GM21717 (cell line): ENCODE data around the gene TAF11L13.
"Not testable (repeated sequence)": the region's sequence is repeated elsewhere in the genome, so short reads cannot be mapped to it uniquely, and the experiment has no call there.

ENCODE experiments used
- ATAC-seq: cut with Tn5 transposase; IDR thresholded peaks from one replicate; pipeline ENCODE4 v1.9.1; 2021; ENCODE audit warnings: mild to moderate bottlenecking, moderate library complexity; ENCODE audit not compliant: unreplicated experiment

The TAF11L13 gene

GRCh38 chr5:17631788-17632187 is at the start of gene TAF11L13:
TAF11L13 (plus strand) TSS chr5:17632088.
- ATAC-seq, result not testable (repeated sequence)

GRCh38 chr5:17585658-17586057 is 46.2 kb upstream of the TAF11L13 start, which contains the start of gene TAF11L7:
TAF11L7 (minus strand) TSS chr5:17585758.
- ATAC-seq, result not testable (repeated sequence)

GRCh38 chr5:17590860-17591259 is 41.0 kb upstream of the TAF11L13 start, which contains the start of gene TAF11L8:
TAF11L8 (minus strand) TSS chr5:17590960.
- ATAC-seq, result not testable (repeated sequence)

DNA sequence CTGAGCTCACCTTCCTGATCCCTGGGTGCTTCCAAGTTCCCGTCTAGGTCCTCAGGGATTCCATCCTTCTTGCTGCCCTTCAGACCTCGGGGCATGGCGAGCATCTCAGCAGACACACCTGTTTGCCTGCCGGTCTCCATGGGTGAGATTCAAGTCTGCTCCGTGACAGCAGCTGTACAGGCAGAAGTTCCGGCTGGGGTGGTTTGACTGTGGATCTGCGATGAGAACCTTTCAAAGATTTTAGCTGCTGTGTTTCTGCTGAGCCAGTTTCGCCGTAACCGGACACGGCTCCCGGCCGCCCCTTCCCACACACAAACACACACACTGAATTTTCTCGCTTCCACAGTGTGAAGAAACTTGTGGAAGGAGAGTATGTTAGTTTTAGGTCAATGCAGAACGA is 37.6 kb upstream of the TAF11L13 start, which contains the start of gene TAF11L9:
Gene TAF11L9, minus strand, starts transcription at position 140 of the 400 bp plus-strand sequence.
- ATAC-seq, result not testable (repeated sequence)

GRCh38 chr5:17597728-17598127 is 34.2 kb upstream of the TAF11L13 start, which contains the start of gene TAF11L10:
TAF11L10 (minus strand) TSS chr5:17597828.
- ATAC-seq, result not testable (repeated sequence)

- ATAC-seq, result not testable (repeated sequence)
Observed at GRCh38 chr5:17603880-17604279, 28.0 kb upstream of the TAF11L13 start, which contains the start of gene TAF11L11. TAF11L11 (plus strand) TSS chr5:17604183.

DNA sequence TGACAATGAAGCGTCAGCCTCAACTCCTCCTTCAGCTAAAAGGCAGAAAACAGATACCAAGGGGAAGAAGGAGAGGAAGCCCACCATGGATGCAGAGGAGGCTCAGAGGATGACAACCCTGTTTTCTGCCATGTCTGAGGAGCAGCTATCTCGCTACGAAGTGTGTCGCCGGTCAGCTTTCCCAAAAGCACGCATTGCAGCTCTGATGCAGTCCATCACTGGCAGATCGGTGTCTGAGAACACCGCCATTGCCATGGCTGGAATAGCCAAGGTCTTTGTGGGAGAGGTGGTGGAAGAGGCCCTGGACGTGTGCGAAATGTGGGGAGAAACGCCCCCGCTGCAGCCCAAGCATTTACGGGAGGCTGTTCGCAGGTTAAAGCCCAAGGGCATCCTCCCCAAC is 26.9 kb upstream of the TAF11L13 start:
- no peak for ATAC-seq

DNA sequence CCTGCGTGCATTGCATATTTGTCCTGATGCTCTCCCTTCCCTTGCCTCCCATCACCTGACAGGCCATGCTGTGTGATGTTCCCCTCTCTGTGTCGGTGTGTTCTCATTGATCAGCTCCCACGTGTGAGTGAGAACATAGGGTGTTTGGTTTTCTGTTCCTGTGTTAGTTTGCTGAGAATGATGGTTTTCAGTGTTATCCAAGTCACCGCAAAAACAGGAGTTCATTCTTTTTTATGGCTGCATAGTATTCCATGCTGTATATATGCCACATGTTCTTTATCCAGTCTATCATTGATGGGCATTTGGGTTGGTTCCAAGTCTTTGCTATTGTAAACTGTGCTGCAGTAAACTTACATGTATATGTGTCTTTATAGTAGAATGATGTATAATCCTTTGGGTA is 24.4 kb upstream of the TAF11L13 start:
- not testable (repeated sequence) for ATAC-seq

DNA sequence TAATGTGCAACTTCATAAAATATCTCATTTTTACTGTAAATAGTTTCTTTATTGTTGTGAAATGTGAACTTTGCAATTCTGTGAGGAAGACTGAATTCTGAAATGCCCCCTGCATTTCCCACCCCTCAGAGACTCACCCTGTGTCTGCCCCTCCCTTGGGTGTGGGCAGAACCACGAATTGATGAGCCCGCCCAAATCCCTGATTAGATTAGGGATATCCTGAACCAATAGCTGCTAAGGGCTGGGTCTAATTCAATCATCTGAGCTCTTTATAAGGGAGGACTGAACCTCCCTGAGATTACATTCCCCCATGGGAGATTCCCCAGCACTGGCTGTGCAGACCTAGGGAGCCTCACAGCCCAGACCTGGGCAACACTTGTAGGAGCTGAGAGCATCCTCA is 21.8 kb upstream of the TAF11L13 start, which contains the start of gene TAF11L12:
Gene TAF11L12, plus strand, starts transcription at position 301 of the 400 bp plus-strand sequence.
- not testable (repeated sequence) for ATAC-seq

- ATAC-seq, result no peak
Observed at GRCh38 chr5:17614872-17615605, 16.8 kb upstream of the TAF11L13 start.

GRCh38 chr5:17619354-17619753 is 12.5 kb upstream of the TAF11L13 start:
- ATAC-seq, result no peak

DNA sequence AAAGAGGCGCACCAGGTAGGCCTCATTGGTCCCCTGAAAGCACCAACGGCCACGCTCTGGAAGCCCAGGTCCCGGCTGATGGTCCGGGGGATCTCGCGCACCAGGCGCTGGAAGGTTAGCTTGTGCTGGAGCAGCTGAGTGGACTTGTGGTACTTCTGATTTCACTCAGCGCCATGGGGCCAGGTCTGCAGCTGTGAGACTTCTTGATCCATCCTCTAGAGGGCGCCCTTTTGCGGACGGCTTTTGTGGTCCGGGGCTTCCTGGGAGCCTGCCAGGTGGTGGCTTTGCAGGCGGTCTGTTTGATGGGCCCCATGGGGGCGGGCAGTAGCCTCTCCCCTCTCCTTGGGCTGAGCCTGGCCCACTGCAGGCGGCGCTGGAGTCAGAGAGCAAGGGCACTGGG is 11.3 kb upstream of the TAF11L13 start:
- ATAC-seq, result no peak

- no peak for ATAC-seq
Observed at GRCh38 chr5:17625686-17626085, 6.2 kb upstream of the TAF11L13 start.

DNA sequence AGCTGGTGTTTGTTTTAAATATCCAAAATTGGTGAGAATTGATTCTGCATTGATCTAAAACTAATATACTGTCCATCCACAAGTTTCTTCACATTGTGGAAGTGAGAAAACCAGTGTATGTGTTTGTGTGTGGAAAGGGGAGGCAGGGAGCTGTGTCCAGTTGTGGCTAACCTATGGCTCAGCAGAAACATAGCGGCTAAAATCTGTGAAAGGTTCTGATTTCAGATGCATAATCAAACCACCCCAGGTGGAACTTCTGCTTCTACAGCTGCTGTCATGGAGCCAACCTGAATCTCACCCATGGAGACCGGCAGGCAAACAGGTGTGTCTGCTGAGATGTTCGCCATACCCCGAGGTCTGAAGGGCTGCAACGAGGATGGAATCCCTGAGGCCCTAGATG is 2.3 kb downstream of the TAF11L13 start, which contains the start of gene TAF11L14:
Gene TAF11L14, plus strand, starts transcription at position 301 of the 400 bp plus-strand sequence.
- no peak for ATAC-seq

GRCh38 chr5:17649232-17649631 is 17.3 kb downstream of the TAF11L13 start:
- ATAC-seq, result not testable (repeated sequence)

- ATAC-seq, result not testable (repeated sequence)
Observed at GRCh38 chr5:17655201-17655759, 23.4 kb downstream of the TAF11L13 start.

GRCh38 chr5:17655921-17656320 is 24.0 kb downstream of the TAF11L13 start:
- ATAC-seq, result no peak

- no peak for ATAC-seq
Observed at GRCh38 chr5:17663182-17663581, 31.3 kb downstream of the TAF11L13 start.

DNA sequence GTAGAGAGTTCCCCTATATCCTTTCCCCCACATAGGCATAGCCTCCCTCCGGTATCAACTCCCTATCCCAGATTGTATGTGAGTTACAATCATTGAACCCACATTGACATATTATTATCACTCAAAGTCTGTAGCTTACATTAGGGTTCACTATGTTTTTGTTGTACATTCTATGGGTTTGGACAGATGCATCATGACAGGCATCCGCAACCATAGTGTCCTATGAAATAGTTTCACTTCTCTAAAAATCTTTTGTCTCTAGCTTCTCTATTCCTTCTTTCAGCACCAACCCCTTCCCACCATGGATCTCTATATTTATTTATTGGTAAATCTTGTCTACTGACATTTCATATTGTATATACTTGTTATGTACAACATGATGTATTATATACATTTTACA is 33.9 kb downstream of the TAF11L13 start:
- ATAC-seq, result no peak

DNA sequence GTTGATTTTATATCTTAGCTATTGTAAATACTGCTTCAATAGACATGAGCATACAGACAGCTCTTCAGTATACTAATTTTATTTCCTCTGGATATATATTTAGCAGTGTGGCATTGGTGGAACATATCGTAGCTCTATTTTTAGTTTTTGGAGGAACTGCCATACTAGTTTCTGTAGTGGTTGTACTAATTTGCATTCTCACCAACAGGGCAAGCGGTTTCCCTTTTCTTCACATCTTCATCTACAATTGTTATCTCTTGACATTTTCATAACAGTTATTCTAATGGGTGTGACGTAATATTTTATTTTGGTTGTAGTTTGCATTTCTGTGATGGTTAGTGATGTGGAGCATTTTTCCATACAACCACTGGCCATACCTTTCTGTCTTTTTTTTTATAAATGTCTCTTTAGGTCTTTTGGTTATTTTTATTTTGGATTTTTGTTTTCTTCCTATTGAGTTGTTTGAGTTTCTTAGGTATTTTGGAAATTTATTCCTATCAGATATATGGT is 34.9 kb downstream of the TAF11L13 start:
- no peak for ATAC-seq

DNA sequence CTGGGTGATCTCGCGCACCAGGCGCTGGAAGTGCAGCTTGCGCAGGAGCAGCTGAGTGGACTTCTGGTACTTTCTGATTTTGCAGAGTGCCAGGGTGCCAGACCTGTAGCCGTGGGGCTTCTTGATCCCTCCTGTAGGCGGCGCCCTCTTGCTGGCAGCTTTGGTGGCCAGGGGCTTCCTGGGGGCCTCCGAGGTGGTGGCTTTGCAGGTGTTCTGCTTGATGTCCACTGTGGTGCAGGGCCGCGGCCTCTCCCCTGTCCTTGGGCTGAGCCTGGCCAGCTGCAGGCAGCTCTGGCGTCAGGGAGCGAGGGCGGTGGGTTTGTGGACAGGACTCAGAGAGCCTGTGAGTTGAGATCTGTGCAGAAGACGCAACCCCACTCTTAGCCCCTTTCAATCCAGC is 38.5 kb downstream of the TAF11L13 start:
- no peak for ATAC-seq
